ENCODE measurements around the gene POLE4.

GRCh38 chr2:75006041-75006440, 47.6 kb downstream of the POLE4 start:
- TF ChIP-seq POLR2A (conservative IDR thresholded peaks at IDR 0.05) (no peak), NRF1 (conservative IDR thresholded peaks at IDR 0.05 in 1 of 2, IDR thresholded peaks at IDR 0.05 in 1 of 2) (no peak), JUND (IDR thresholded peaks at IDR 0.05; ENCODE audit: borderline replicate concordance, low read depth, low read length) (no peak), JUND (tag; IDR thresholded peaks at IDR 0.05; ENCODE audit: borderline replicate concordance, low read depth, low read length) (no peak), TARDBP (IDR thresholded peaks at IDR 0.05) (no peak), SUPT5H (IDR thresholded peaks at IDR 0.05) (no peak), PCBP2 (IDR thresholded peaks at IDR 0.05; ENCODE audit: low read depth, low read length, poor library complexity, severe bottlenecking) (no peak), SLC30A9 (CRISPR knock-in tag; IDR thresholded peaks at IDR 0.05) (no peak), BRCA1 (IDR thresholded peaks at IDR 0.05) (no peak), BRCA1 (CRISPR knock-in tag; IDR thresholded peaks at IDR 0.05) (no peak), KDM5B (IDR thresholded peaks at IDR 0.05; ENCODE audit: insufficient replicate concordance, low read depth, low read length) (no peak), PATZ1 (CRISPR knock-in tag; IDR thresholded peaks at IDR 0.05; ENCODE audit: borderline replicate concordance) (no peak), MXD1 (CRISPR knock-in tag; IDR thresholded peaks at IDR 0.05; ENCODE audit: borderline replicate concordance, poor library complexity, severe bottlenecking) (no peak), ZFP36 (IDR thresholded peaks at IDR 0.05; ENCODE audit: low read depth, low read length, partially characterized antibody) (no peak), SREBF2 (CRISPR knock-in tag; IDR thresholded peaks at IDR 0.05) (no peak)

Measured in K562 (cell line).